Esophagus squamous epithelium (tissue), 5 donors: ENCODE measurements around the gene PCCA. TPM values are rescaled to one million over a fixed set of nuclear protein-coding genes. Genes with fewer than 3 reads are reported as not detected.
"Not testable (repeated sequence)": the region's sequence is repeated elsewhere in the genome, so short reads cannot be mapped to it uniquely, and the experiment has no call there.

ENCODE experiments used
- DNase-seq: peaks from one replicate; lab custom pipeline; 2025; lab: John Stamatoyannopoulos, UW
- H3K27ac ChIP-seq, 4 donors: fragments of 200-600 bp; sonication (generic); one replicate each; pipeline ENCODE4 v1.5.1; 2016 to 2019; ENCODE audit warnings: mild to moderate bottlenecking in 1 of 4
- H3K27me3 ChIP-seq, 4 donors: fragments of 200-600 bp; sonication (generic); 1 replicate in 3 of 4; 2 replicates in 1 of 4; pipeline versions ENCODE4 v1.5.1 to v1.6.0; 2017 to 2021; ENCODE audit warnings: antibody characterized with exemption in 1 of 4
- H3K36me3 ChIP-seq, 3 donors: fragments of 200-600 bp; sonication (generic); one replicate each; pipeline ENCODE4 v1.5.1; 2016 to 2019
- H3K4me1 ChIP-seq, 3 donors: fragments of 200-600 bp; sonication (generic); one replicate each; pipeline ENCODE4 v1.5.1; 2017 to 2019
- H3K4me3 ChIP-seq, 4 donors: fragments of 200-600 bp; sonication (generic); 1 replicate in 3 of 4; 2 replicates in 1 of 4; pipeline ENCODE4 v1.5.1; 2016 to 2019; ENCODE audit warnings: mild to moderate bottlenecking in 2 of 4, moderate library complexity in 1 of 4
- H3K9me3 ChIP-seq, 3 donors: fragments of 200-600 bp; sonication (generic); one replicate each; pipeline ENCODE4 v1.5.1; 2016 to 2019
- CTCF ChIP-seq, 6 experiments: fragments of 450-650 bp in 4 of 6; fragments of 200-600 bp in 2 of 6; sonication (generic) in 2 of 6; IDR thresholded peaks; one replicate each; pipeline ENCODE4 v1.5.1; 2016 to 2019; ENCODE audit warnings: antibody characterized with exemption in 6 of 6, mild to moderate bottlenecking in 4 of 6, moderate library complexity in 4 of 6
- POLR2A ChIP-seq, 4 donors: fragments of 450-650 bp; IDR thresholded peaks; one replicate each; pipeline ENCODE4 v1.6.1; 2017; ENCODE audit warnings: antibody characterized with exemption in 4 of 4, mild to moderate bottlenecking in 4 of 4, moderate library complexity in 3 of 4
- WGBS, 2 donors: methylation state at CpG; one replicate each; pipeline ENCODE4 v1.1.5; 2018; 5-methylcytosine and 5-hydroxymethylcytosine counted together
- intact Hi-C: fragments of 100-400 bp; cut with DNase I; formaldehyde crosslinking; loops from one replicate; pipeline ENCODE4 v1.15.0; 2022
- total RNA-seq, 4 donors: library from RNA; depleted of rRNA; stranded (reverse); fragments of >200 nt; gene quantifications; one replicate each; pipeline ENCODE4 v1.1.0, GENCODE V29; 2016
- donor health status: DM: yes; HTN: yes; CAD: no.

The PCCA gene
- total RNA-seq, 4 donors from 2014 or later: 21.5 to 46.5 (median 30.2) TPM

DNA sequence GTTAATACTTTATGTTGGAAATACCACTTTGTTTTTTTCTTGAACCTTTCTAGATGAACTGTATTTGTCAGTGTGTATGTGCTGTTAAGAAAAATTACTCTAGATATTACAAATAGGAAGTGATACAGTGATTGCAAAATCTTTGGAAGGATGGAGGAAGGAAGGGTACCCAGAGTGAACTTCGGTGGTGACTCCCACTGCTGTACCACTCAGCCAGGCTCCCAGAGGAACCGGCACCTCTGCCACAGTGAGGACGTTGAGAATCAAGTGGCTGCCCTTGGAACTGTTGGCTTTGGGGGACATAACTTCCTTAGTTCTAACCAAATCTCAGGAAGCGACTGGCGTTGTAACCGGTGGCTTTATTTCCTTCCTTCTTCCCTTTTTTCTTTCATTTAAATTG is 184.7 kb downstream of the PCCA start:
- intact Hi-C loops: no loop called here
- H3K36me3 ChIP-seq: peaks cover 0 to 38% (median 4%) of the 10 kb centered on the region in 3 donors

DNA sequence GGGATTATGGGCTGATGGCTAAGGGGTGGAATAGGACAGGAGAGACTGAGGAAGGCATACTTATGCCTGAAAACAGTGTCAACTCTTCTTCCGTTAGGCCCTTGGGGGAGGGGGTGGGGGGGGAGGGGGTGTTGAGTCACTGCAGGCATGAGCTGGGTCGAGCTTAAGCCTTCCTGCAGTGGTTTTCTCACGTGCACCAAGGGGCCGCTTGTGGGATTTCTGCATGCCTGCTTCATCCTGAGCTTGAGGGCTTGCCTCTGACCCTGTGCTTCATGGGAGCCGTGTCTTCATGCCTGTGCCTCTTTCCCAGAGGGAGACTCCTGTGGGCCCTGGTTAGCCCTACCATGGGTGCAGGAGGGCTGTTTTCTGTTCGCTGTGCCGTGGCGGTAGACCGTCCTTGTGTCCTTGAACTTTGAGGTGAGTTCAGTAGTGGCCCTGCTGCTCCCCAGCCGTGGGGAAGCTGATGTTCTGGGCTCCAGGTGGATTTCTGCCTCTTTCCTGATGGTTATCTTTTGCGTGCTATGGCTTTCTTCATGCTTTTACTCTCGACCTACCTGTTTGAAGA is 186.1 kb downstream of the PCCA start:
- no peaks in the 10 kb centered on the region for H3K4me1 ChIP-seq
- H3K4me3 ChIP-seq: no peak overlapping the region
- DNase-seq: no peak
- intact Hi-C loops: no loop called here
- H3K36me3 ChIP-seq: peaks cover 0 to 29% (median 0%) of the 10 kb centered on the region in 3 donors
- TF ChIP-seq CTCF (IDR thresholded peaks at IDR 0.05) (no peak), POLR2A (IDR thresholded peaks at IDR 0.05) (no peak)
- WGBS, 2 donors: 90 to 91% methylated on average over 8 to 12 of the region's 12 CpGs
- no peaks in the 10 kb centered on the region for H3K27me3 ChIP-seq
- no peaks in the 10 kb centered on the region for H3K9me3 ChIP-seq
- H3K27ac ChIP-seq: no peak overlapping the region

More for the DNA sequence above, 184.7 kb downstream of the PCCA start:
- Histone ChIP-seq H3K27me3 (no peaks in the 10 kb centered on the region), H3K4me1 (no peaks in the 10 kb centered on the region), H3K27ac (no peak overlapping the region), H3K9me3 (no peaks in the 10 kb centered on the region), H3K4me3 (no peak overlapping the region)
- WGBS, 2 donors: 72 to 78% methylated on average over 6 of the region's 6 CpGs
- no peak for DNase-seq
- TF ChIP-seq CTCF (IDR thresholded peaks at IDR 0.05) (no peak), POLR2A (IDR thresholded peaks at IDR 0.05) (no peak)

DNA sequence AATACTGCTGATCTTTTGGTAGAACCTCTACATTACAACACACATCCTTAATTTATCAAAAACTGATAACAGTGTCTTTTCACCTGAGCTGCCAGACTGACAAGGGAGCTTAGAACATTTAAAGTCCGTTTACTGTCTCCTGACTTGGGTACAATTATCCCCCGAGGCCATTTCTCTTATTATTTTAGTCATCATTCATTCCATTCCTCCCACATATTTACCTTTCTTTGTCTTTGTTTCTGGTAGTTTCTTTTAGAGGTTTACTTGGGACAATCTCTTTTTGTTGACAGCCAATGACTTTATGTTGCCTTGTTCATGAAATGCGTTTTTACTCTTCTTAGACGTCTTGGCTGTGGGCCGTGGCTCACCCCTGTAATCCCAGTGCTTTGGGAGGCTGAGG is 186.9 kb downstream of the PCCA start:
- peaks cover 0 to 35% (median 2%) of the 10 kb centered on the region in 3 donors for H3K36me3 ChIP-seq
- no peak overlapping the region for H3K4me3 ChIP-seq
- H3K4me1 ChIP-seq: no peaks in the 10 kb centered on the region
- intact Hi-C loops: no loop called here
- WGBS, 2 donors: 35 to 36% methylated on average over 5 of the region's 5 CpGs
- H3K9me3 ChIP-seq: no peaks in the 10 kb centered on the region
- DNase-seq: no peak
- no peak overlapping the region for H3K27ac ChIP-seq
- TF ChIP-seq CTCF (IDR thresholded peaks at IDR 0.05) (no peak), POLR2A (IDR thresholded peaks at IDR 0.05) (no peak)
- no peaks in the 10 kb centered on the region for H3K27me3 ChIP-seq

DNA sequence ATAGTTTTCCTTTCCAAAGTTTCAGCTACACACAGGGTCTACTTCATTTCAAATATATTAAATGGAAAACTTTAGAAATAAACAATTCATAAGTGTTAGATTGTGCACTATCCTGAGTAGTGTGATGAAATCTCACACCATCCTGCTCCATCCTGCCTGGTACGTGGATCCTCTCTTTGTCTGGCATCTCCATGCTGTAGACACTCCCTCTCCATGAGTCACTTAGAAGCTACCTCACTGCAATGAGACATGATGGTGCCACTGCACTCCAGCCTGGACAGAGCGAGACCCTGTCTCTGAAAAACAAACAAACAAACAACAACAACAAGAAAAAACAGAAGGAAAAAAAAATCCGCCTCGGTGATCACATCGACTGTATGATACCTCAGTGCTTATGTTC is 191.8 kb downstream of the PCCA start:
- intact Hi-C loops: no loop called here
- no peaks in the 10 kb centered on the region for H3K4me1 ChIP-seq
- no peak overlapping the region for H3K27ac ChIP-seq
- H3K4me3 ChIP-seq: no peak overlapping the region
- WGBS, 2 donors: 88 to 89% methylated on average over 5 of the region's 5 CpGs
- no peak for DNase-seq
- TF ChIP-seq CTCF (IDR thresholded peaks at IDR 0.05) (no peak), POLR2A (IDR thresholded peaks at IDR 0.05) (no peak)
- no peaks in the 10 kb centered on the region for H3K9me3 ChIP-seq
- H3K36me3 ChIP-seq: peaks cover 0 to 10% (median 5%) of the 10 kb centered on the region in 3 donors
- no peaks in the 10 kb centered on the region for H3K27me3 ChIP-seq

GRCh38 chr13:100282306-100282705 is 193.4 kb downstream of the PCCA start:
- H3K4me1 ChIP-seq, DNase-seq, intact Hi-C loops, H3K9me3 ChIP-seq, H3K27ac ChIP-seq, H3K4me3 ChIP-seq, H3K27me3 ChIP-seq, H3K36me3 ChIP-seq: not testable (repeated sequence)
- 93 to 100% methylated on average over 2 of the region's 16 CpGs for WGBS, 2 donors
